GM21381 (cell line): Measurements from ENCODE around the gene PHOSPHO1.

Source experiments
- ATAC-seq: cut with Tn5 transposase; IDR thresholded peaks from one replicate; pipeline ENCODE4 v1.9.1; 2021; ENCODE audit warnings: mild to moderate bottlenecking, moderate library complexity; ENCODE audit not compliant: unreplicated experiment

PHOSPHO1 gene

DNA sequence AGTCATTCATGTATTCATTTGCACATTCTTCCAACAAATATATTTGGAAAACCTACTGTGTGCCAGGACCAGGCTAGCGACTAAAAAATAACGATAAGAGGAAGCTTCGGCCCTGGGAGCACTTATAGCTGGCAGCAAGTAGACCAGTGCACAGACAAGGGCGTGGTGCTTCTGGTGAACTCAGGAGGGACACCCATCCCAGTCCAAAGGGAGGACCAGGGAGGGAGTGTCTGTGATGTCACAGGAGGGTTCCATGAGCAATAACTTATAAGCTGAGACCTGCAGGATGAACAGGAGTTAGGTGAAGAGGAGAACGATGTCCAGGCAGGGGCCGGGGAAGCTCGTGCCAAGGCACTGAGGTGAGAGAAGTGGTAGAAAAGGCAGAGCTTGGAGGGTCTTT is 17.4 kb upstream of the PHOSPHO1 start:
- ATAC-seq = no peak

DNA sequence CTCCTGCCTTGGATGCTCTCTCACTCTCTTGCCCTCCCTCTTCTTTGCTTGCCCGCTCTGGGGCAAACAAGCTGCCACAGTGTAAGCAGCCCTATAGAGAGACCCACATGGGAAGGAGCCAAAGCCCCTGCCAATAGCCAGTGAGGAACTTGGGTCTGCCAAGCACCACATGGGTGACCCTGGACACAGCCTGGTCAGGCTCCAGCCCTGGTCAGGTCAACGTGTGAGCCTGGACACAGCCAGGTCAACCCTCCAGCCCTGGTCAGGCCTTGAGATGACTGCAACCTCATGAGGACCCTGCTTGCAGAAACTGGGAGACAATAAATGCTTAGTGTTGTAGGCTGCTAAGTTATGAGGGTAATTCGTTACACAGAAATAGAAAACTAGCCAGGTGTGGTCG is 14.3 kb upstream of the PHOSPHO1 start:
- ATAC-seq = no peak

DNA sequence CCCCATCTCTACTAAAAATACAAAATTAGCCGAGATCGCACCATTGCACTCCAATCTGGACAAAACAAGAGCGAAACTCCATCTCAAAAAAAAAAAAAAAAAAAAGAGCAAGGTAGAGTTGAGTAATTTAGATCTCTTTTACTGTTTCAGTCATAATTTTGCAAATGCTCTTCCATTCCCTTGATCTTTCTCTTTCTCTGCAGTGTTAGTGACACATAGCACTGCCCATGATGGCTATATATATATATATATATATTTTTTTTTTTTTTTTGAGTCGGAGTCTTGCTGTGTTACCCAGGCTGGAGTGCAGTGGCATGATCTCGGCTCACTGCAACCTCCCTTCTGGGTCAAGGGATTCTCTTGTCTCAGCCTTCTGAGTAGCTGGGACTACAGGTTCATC is 12.2 kb upstream of the PHOSPHO1 start:
- ATAC-seq = no peak

DNA sequence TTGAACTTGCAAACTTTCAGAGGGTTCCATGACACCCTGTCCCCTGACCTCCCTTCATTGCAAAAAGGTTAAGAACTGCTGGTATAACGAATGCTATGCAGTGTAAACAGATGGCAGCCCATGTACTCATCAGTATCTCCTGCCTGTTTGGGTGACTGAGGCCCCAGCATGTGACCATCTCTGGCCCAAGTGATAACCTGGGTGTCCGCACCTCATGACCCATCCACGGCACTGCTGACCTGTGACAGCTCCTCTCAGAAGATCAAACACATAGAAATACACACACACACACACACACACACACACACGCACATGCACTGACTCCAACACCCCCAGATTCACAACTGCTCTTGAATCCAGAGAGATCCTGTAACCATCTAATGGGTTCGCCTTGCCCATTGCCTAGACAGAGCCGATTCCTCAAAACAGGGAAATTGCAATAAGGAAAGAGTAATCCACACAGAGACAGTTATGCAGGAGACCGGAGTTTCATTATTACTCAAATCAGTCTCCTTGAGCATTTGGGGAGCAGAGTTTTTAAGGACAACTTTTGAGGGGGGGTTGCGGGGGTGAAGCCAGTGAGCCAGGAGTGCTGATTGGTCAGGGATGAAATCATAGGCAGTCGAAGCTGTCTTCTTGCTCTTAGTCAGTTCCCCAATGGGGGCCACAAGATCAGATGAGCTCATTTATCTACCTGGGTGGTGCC is 11.3 kb upstream of the PHOSPHO1 start:
- ATAC-seq = no peak

DNA sequence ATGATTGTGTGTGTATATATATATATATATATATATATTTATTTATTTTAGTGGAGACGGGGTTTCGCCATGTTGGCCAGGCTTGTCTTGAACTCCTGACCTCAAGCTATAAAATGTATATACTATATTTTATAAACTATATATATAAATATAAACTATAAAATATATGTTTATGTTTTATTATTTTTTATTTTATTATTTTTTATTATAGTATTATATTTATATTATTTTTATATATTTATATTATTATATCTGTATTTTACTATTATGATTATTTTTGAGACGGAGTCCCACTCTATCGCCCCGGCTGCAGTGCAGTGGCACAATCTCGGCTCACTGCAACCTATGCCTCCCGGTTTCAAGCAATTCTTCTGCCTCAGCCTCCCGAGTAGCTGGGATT is 10.5 kb upstream of the PHOSPHO1 start:
- no peak for ATAC-seq

DNA sequence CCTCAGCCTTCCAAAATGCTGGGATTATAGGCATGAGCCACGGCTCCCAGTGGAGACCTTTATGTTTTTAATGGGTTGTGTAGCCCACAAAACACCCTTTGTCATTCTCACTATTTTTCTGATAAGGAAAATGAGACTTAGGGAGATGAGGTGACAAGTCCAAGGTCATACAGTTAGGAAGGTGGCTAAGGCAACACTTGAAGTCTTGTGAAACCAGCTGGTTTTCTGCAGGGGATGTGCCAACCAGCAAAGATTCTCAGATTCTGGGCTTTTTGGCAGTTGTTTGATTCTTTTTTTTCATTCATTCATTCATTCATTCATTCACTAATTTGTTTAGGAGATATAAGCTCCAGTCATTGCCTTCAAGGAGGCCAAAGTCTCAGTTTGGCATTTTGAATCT is 10.0 kb upstream of the PHOSPHO1 start:
- no peak for ATAC-seq

DNA sequence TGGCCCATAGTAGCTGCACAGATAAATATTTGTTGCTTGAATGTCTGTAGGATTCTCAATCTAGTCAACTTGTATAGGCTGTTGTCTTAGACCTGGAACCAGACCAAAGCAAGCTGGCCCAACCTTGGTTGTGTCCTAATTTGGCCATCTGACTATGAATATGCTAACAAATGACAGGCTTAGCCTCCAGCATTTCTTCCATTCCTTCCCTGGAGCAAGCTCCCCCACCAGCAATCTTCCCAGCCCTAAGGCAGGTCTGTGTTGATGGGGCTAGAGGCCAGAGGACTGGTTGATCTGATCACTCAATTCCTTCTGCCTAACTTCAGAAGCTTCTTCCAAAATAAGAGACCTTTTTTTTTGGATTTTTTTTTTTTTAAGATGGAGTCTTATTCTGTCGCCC is 9.4 kb upstream of the PHOSPHO1 start:
- no peak for ATAC-seq

DNA sequence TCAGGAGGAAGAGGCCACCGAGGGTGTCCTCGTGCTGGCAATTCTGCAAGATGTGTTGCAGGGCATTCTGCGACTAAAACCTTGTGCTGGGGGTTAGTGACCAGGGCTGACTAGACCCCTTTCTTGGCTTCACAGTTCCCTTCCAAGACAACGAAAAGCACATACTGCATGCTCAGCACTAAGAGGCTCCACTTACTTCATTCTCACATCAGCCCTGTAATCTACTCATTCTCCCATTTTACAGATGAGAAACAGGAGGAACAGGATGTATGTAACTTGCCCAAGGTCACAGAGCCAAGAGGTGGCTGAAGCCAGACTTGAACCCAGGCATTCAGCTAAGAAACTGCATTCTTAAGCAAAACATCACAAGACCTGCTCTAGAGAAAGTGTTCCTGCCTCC is 5.3 kb upstream of the PHOSPHO1 start:
- no peak for ATAC-seq

DNA sequence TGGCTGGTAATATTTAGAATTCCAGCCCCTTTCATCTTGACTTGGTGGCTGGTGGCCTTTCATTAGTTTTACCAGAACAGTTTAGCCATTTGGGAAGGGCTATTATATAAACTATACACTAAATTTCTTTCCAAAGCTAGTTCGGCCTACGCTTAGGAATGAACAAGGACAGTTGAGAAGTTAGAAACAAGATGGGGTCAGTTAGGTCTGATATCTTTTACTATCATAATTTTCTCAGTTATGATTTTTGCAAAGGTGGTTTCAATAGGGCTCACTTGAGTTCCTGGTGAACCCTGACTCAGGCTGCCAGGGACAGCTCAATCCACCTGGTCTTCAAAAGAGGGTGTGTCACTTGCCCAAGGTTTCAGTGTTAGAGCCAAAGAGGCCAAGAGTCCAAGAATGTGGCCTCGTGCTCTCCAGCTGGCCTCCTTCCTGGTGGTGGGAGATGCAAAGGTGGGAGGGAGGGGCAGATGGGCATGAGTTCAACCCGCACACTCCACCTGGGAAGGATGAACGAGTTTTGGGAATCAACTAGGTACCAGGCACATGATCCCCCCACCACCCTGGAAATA is 4.0 kb upstream of the PHOSPHO1 start:
- ATAC-seq = no peak

DNA sequence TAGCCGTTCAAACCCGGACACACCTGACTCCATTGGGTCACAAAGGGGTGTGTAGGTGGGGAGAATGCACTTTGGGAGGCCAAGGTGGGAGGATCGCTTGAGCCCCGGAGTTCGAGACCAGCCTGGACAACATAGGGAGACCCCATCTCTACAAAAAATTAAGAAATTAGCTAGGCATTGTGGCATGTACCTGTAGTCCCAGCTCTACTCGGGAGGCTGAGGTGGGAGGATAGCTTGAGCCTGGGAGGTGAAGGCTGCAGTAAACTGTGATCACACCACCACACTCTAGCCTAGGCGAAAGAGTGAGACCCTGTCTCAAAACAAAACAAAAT is 942 bp upstream of the PHOSPHO1 start:
- no peak for ATAC-seq

DNA sequence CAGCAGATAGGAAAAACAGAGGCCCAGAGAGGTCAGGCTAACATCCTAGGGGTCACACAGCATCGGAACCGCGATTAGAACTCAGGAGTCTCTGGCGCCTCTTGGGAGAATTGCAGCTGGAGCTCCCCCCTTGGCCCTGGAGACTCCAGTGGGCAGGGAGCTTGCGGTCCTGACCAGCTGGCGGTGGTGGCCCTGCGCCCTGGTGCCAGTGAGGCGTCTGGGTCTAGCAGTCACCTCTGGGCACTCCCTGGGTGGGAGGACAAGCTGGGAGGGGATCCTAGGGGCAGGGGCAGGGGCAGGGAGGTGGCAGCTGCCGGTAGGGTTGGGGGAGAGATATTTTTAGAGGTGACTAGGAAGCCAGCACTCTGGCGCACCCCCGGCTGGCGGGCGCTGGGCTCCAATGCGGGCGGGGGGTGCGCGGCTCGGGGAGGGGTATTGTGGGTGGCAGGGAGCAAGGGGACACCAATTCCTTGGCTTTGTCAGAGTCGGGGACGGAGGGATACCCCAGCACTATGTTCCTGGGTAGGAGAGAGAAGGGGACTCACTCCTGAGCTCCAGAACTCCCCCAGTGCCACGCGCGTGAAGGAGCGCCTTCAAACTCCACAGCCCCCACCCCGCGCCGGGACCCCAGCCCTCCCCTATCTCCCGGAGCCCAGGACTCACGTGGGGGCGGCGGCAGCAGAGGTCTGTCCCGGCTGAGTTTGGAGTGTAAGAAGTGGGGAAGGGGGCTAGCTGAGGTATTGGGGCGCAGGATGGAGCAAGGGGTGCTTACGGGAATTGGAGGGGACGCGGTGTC is 584 bp downstream of the PHOSPHO1 start:
- no peak for ATAC-seq

DNA sequence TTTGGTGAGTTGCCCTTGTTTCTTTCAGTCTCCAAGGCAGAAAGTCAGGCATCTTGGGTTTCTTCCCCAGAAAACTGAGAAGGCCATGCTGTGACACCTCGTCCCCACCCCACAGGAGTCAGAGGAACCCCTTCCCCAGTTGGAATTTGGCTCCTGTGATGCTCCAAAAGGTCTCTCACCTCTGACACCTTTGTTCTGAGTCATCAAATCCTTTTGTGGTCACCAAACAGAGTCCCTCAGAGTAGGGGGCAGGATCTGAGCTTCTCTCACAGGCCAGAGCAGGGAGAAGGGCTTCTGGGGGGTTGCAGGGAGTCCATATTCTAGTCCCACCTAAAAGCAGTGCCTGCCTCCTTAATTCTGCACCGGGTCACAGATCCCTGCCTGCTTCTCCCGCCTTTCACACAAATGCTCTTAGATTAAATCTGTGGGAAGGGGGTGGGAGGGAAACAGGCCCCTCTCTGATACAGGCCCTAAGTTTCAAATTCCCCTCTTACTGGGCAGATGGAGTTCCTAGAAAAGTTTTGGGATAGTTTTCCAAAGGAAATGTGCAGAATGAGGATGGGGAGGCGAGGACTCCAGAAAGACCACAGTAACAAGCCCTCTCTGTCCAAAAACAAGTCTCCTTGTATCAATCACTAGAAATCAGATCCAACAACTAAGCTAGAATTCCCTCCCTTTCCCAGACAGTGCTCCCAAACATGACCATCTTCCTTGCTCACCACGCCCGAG is 1.3 kb downstream of the PHOSPHO1 start:
- ATAC-seq = no peak

DNA sequence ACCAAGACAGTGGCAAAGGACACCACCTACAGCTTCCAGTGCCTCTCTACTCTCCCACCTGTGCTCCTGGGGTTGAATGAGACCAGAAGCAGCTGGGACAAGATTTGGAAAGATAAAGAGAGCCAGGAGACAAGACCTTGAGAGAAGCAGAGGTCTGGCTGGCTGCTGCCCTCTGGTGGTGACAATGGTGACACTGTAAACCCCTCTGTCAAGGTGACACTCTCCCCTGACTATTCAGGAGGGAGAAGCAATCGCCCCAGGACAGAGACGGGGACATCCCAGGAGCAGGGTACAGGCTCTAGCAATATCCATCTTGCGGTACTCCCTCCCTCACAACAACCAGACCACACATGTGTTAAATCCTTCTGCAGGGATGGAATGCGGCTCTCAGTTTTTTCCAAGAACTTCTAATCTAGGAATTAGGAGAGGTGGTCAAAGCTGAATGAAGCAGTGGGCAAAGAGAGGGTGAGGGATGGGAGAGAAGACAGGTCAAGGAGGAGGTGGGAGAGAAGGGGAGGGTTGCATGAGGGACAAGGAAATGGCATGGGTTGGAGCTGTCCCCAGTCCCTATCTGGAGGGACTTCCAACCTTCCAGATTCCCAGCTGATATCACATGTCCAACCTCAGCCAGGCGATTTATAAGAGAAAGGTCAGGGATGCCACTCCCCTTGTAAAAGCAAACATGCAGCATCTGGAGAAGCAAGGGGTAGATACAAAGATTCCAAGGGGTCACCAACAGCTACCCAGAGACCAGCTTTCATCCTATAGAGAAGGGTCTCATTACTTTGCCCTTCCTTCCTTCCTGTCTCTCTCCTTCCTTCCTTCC is 2.9 kb downstream of the PHOSPHO1 start:
- ATAC-seq = no peak

DNA sequence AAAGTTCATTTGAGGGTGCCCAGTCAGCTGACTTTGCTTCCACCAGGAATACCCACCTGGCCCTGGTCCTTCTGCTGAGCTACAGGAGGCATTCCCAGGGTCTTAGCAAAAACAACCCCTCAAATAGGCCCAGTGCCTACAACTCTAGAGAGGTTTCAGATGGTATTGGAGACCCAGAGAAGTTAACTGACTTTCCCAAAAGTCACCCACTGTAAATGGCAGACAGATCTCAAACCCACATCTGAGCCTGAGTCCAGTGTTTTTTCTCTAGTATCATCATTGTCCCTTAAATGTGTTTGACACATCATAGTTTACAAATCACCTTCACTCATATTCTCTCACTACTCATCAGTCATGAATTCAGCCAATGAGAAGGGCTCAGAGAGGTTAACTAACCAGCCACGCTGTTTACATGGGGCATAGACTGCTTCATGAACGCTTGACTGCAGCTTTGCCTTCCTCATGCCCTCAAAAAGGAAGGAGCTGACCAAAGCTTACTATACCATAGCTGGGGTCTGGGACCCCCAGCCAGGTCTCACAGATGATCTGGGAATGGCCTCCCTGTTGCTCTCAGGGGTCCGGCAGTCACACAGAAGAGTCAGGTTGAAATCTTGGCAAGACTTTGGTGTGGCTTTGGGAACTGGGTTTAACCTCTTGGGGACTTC is 3.7 kb downstream of the PHOSPHO1 start:
- ATAC-seq = no peak

DNA sequence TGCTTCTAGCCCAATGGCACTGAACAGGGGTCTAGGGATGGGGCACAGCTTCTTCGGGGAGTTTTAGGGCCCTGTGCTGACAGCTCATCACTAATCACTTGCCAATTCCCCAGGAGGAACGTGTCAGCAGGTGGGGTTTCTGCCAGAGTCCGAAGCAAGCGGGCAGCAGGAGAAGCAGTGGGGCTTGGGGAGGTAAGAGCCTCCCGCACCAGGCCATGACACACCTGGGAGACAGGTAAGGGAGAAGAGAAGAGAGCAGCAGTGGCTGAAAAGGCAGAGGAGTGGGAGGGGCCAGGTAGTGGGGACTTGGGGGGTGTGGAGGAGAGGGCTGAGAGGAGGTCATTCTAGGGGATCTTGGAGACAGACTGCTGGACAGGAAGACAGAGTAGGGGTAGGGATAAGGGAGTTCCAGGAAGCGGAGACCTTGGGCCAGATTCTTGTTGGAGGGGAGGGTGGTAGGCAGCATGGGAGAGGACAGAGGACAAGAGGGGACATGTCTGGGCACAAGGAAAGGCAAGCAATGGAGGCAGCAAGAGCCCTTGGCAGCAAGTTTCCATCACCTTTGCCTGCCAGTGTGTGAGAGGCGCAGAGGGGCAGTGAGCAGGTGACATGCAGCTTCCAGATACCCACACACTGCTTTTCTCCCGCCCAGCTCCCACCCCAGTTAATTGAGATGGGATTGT is 4.9 kb downstream of the PHOSPHO1 start:
- no peak for ATAC-seq

DNA sequence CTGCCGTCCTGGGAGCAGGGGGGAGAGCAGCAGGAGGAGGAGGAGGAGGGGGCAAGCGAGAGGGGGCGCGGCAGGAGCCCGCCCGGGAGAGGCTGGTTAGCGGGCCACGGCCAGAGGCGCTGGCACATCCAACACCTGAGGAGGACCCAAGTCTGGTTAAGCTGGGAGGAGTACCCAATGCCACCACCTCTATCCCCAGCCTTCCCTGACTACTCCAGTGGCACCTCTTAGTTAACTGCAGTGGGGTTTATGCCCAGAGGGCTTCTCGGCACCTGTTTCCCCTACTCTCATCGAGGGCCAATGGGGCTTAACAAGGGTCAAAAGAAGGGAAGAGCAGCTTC is 5.6 kb downstream of the PHOSPHO1 start:
- ATAC-seq = no peak

DNA sequence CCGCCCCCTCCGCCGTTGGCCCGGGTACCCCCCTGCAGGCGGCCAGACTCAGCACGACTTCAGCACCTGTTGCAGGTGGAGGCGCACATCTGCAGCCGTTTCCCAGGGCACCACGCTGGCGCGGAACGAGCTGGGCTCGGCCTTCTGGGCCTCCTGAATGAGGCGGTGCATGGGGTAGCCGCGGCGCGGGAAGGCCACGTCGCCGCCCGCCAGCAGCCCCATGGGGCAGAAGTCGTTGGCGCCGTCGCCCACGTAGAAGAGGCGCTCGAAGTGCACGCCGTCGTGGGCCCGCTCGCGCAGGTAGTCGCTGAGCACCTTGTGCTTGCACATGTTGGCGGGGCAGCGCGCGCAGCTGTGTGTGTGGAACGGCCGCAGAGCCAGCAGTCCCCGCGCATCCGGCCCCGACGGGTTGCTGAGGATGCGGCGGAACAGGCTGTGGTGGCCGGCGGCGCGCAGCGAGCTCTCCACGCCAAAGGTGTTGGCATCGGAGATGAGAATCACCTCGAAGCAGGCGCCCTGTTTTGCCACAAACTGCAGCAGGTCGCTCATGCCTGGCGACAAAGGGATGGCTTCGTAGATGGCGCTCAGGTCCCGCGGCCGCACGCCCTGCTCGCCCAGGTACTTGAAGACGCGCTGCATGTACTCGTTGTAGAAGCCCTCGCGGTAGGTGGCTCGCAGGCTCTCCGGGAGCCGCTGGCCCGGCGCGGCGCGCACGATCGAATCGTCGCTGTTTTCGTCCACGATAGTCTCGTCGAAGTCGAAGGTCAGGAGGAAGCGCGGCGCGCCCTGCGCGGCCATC is 6.2 kb downstream of the PHOSPHO1 start:
- no peak for ATAC-seq

DNA sequence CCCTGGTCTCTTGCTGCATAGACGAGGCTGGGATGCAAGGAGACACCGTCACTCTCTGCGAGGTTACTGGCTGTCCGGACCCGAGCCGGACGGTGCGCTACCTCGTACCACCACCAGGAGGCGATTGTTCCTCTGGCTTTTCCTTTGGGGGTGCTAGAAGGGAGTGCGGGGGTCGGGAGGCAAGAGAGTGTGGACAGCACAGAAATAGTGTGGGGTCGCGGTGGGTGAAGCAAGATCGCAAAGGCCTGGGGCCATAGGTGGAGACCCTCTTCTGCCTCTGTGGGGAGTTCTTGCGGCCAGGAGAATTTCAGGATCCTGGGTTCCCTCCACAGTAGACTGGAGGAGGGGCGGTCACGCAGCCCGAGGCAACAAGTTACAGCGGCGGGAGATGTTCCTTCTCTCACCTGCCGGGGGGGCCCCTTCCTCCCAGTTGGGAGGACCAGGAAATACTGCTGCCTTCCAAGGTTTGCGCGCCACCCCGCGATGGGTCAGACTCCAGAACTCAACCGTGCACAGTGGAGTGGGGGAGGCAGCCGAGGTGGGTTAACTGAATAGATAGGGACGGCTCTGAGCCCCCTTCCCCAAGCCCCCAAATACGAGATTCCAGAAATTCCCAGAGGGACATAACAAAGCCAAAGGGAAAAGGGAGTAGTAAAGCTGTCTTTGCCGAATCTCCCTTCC is 6.9 kb downstream of the PHOSPHO1 start:
- no peak for ATAC-seq

DNA sequence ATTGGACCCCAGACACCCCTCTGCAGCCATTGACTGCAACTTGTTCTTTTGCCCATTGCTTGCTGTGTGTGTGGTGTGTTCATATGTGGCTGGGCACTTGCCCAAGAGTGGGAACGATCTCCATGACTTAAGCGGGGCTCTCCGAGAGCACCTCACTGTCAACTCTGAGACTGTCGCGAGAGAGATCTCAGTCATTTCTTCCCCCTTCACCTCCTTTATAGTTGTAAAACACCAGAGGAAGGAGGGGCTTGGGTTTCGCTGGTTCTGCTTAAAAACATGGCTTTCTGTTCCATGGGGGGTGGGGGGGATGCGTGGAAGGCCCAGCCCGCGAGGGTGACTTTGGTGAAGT is 7.4 kb downstream of the PHOSPHO1 start:
- ATAC-seq = no peak
